GM10847 (cell line): Measurements from ENCODE around the gene ITGB2.
A peak's percentile ranks its signal among the peaks of the same experiment; 100 is the strongest.

ENCODE experiments used
- POLR2A ChIP-seq: IDR thresholded peaks from 2 replicates; pipeline ENCODE4 v1.6.1; 2011; ENCODE audit not compliant: insufficient read length; ENCODE audit errors: extremely low read depth

Gene ITGB2

GRCh38 chr21:44927587-44928461 lies 7.1 kb upstream of the ITGB2 start:
- peak; percentile 50 for TF ChIP-seq POLR2A

- TF ChIP-seq POLR2A: no peak
Observed at GRCh38 chr21:44927259-44927586, 6.5 kb upstream of the ITGB2 start.

- no peak for TF ChIP-seq POLR2A
Observed at GRCh38 chr21:44926331-44927101, 5.8 kb upstream of the ITGB2 start.

- TF ChIP-seq POLR2A: no peak
Observed at GRCh38 chr21:44925378-44925755, 4.7 kb upstream of the ITGB2 start.

GRCh38 chr21:44924606-44925377 lies 4.1 kb upstream of the ITGB2 start:
- no peak for TF ChIP-seq POLR2A

- no peak for TF ChIP-seq POLR2A
Observed at GRCh38 chr21:44923480-44924084, 2.9 kb upstream of the ITGB2 start.

GRCh38 chr21:44921928-44922327 lies 1.2 kb upstream of the ITGB2 start:
- no peak for TF ChIP-seq POLR2A

GRCh38 chr21:44919913-44920693 lies 596 bp downstream of the ITGB2 start:
- no peak for TF ChIP-seq POLR2A

GRCh38 chr21:44919111-44919912 lies 1.4 kb downstream of the ITGB2 start:
- no peak for TF ChIP-seq POLR2A

- TF ChIP-seq POLR2A: no peak
Observed at GRCh38 chr21:44918581-44919033, 2.1 kb downstream of the ITGB2 start.

GRCh38 chr21:44918107-44918470 lies 2.6 kb downstream of the ITGB2 start:
- no peak for TF ChIP-seq POLR2A

- TF ChIP-seq POLR2A: no peak
Observed at GRCh38 chr21:44917446-44918106, 3.1 kb downstream of the ITGB2 start.

GRCh38 chr21:44916965-44917364 lies 3.7 kb downstream of the ITGB2 start:
- no peak for TF ChIP-seq POLR2A
